Upper lobe of right lung (tissue), 1 donor: ENCODE data around the gene GLRX2. TPM values are rescaled to one million over a fixed set of nuclear protein-coding genes. Genes with fewer than 3 reads are reported as not detected.
"Not testable (repeated sequence)": the region's sequence is repeated elsewhere in the genome, so short reads cannot be mapped to it uniquely, and the experiment has no call there.

ENCODE experiments used
- ATAC-seq: fragments of 200-7000 bp; cut with Tn5 transposase; one replicate; pipeline ENCODE4 v1.9.1; 2020; ENCODE audit warnings: mild to moderate bottlenecking, moderate library complexity
- DNase-seq: peaks from one replicate; pipeline ENCODE4 v3.0.0-alpha.2; 2020
- H3K27ac ChIP-seq: fragments of 200-600 bp; one replicate; pipeline ENCODE4 v1.8.0; 2022
- H3K27me3 ChIP-seq: fragments of 200-600 bp; one replicate; pipeline ENCODE4 v1.8.0; 2022; ENCODE audit warnings: mild to moderate bottlenecking
- H3K36me3 ChIP-seq: fragments of 200-600 bp; one replicate; pipeline ENCODE4 v1.8.0; 2022
- H3K4me1 ChIP-seq: fragments of 200-600 bp; one replicate; pipeline ENCODE4 v1.8.0; 2022
- H3K4me3 ChIP-seq: fragments of 200-600 bp; one replicate; pipeline ENCODE4 v1.8.0; 2022; ENCODE audit warnings: mild to moderate bottlenecking
- H3K9me3 ChIP-seq: fragments of 200-600 bp; one replicate; pipeline ENCODE4 v1.8.0; 2022
- intact Hi-C: fragments of 100-400 bp; cut with DNase I; formaldehyde crosslinking; loops from one replicate; pipeline ENCODE4 v1.11.0; 2022
- microRNA-seq: library from miRNA; unstranded; fragments of <30 nt; microRNA quantifications from one replicate; pipeline ENCODE4 v1.2.0, GENCODE V29; 2020; ENCODE audit warnings: borderline microRNAs expressed
- total RNA-seq: library from RNA; stranded (reverse); fragmentation: NEBNext Ultra II Directional; extraction: Animal tissue kit (Norgen Biotek cat#: 25700); gene quantifications from one replicate; pipeline ENCODE4 v1.2.1, GENCODE V29; 2021
- TF ChIP-seq, protein P1 (sequence below): fragments of 200-600 bp; IDR thresholded peaks from one replicate; pipeline ENCODE4 v1.8.0; 2022; ENCODE audit warnings: antibody characterized with exemption
- donor health status: DM: no; HTN: yes; CAD: no; lungs with severe emphysema.

GLRX2 gene
- total RNA-seq, 1 donor from 2014 or later, result 19.0 TPM

DNA sequence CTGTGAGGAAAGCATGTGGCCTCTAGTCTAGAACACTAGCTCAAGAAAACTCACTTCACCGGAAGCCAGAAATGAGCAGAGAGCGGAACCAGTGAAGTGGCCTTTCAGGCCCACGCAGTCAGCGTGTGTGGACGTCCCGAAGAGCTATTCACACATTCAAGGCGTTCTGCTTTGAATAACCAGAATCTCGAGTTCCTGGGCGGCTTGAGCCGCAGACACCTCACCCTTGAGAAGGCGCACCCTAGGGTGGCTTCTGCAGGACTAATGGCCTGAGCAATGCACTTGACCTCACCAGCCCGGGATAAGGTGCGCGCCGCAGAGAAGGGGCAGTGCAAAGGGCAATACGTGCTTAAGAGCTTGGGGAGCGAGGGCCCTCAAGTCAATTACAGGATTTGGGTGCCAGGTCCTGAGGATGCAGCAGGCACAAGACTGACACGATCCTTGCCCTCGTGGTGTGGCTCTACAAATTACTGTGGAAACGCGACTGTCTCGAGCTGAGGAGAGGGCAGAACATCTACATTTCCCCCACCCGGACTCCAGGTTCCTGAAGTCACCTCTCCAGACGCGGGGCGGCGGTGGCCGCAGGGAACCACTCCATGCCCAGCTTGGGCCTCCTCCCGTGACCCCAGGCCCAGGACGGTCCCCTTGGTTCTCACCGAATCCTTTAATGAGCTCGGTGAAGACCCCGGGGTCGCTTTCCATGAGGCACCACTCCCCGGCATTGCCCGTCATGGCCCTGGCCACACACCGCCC lies 46.5 kb downstream of the GLRX2 start:
- Histone ChIP-seq H3K4me3 (peak overlapping the region; percentile 91), H3K27ac (peak overlapping the region; percentile 94), H3K9me3 (no peaks in the 10 kb centered on the region), H3K27me3 (no peaks in the 10 kb centered on the region), H3K4me1 (peaks cover 23% of the 10 kb centered on the region), H3K36me3 (no peaks in the 10 kb centered on the region)
- TF ChIP-seq, protein P1, sequence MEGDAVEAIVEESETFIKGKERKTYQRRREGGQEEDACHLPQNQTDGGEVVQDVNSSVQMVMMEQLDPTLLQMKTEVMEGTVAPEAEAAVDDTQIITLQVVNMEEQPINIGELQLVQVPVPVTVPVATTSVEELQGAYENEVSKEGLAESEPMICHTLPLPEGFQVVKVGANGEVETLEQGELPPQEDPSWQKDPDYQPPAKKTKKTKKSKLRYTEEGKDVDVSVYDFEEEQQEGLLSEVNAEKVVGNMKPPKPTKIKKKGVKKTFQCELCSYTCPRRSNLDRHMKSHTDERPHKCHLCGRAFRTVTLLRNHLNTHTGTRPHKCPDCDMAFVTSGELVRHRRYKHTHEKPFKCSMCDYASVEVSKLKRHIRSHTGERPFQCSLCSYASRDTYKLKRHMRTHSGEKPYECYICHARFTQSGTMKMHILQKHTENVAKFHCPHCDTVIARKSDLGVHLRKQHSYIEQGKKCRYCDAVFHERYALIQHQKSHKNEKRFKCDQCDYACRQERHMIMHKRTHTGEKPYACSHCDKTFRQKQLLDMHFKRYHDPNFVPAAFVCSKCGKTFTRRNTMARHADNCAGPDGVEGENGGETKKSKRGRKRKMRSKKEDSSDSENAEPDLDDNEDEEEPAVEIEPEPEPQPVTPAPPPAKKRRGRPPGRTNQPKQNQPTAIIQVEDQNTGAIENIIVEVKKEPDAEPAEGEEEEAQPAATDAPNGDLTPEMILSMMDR, result no peak
- DNase-seq (peak; percentile 81), ATAC-seq (peak; percentile 58)
- intact Hi-C loops, result no loop called here

DNA sequence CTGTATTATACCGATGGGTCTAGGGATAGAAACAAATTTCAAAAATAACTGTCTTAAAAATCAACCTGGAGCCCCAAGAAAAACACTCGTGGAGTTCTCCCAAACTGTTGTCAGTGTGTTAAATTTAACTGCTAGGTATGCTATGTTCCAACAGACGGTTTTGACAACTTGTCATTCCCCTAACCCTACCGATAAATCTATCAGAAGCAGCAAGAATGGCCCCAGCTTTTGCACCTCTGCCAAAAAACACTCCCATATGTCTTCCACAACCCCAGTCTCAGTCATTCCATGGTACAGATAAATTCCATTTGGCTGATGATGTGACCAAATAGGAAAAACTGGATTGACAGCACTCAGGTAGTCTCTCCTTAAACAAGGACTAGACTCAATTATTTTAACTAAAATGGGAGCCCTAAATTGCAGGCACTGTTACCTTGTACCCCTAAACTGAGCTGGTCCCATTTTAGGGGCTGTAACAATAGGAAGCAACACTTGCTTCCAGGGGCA lies 51.0 kb downstream of the GLRX2 start:
- intact Hi-C loops, result no loop called here
- TF ChIP-seq, protein P1, result no peak

DNA sequence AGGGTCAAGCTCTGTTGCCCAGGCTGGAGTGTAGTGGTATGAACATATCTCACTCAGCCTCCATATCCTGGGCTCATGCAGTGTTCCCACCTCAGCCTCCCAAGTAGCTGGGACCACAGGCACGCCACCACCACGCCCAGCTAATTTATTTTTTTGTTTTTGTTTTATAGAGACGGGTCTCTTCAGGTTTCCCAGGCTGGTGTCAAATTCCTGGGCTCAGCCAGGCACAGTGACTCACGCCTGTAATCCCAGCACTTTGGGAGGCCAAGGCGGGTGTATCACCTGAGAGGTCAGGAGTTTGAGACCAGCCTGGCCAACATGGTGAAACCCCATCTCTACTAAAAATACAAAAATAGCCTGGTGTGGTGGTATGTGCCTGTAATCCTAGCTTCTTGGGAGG lies 56.3 kb downstream of the GLRX2 start:
- intact Hi-C loops, H3K4me3 ChIP-seq, ATAC-seq, DNase-seq, H3K4me1 ChIP-seq, H3K9me3 ChIP-seq, H3K27ac ChIP-seq, H3K27me3 ChIP-seq: not testable (repeated sequence)
- H3K36me3 ChIP-seq, result peaks cover 30% of the 10 kb centered on the region

More for the DNA sequence above, 51.0 kb downstream of the GLRX2 start:
- ATAC-seq, result no peak
- no peak for DNase-seq
- H3K36me3 ChIP-seq, result peaks cover 20% of the 10 kb centered on the region
- no peaks in the 10 kb centered on the region for H3K27me3 ChIP-seq
- H3K4me1 ChIP-seq, result peaks cover 8% of the 10 kb centered on the region
- H3K9me3 ChIP-seq, result no peaks in the 10 kb centered on the region
- no peak overlapping the region for H3K27ac ChIP-seq
- no peak overlapping the region for H3K4me3 ChIP-seq

Small RNAs within 50 kb of the gene (microRNA-seq; reads per million reads assigned to microRNA genes)
- not detected for gene MIR1278

Other genes starting within 250 kb of the GLRX2 start
- 23.8 TPM for gene UCHL5, start 46.1 kb downstream of the GLRX2 start, total RNA-seq
- 73.5 TPM for gene RO60, start 45.8 kb downstream of the GLRX2 start, total RNA-seq
- gene CDC73, start 16.6 kb upstream of the GLRX2 start, total RNA-seq, result 72.6 TPM
- 6.8 TPM for gene B3GALT2, start 81.2 kb upstream of the GLRX2 start, total RNA-seq